ENCODE measurements around the gene UBASH3B. TPM values are rescaled to one million over a fixed set of nuclear protein-coding genes. Genes with fewer than 3 reads are reported as not detected.

UBASH3B gene
- total RNA-seq, 1 donor from 2014 or later, result 8.5 TPM

DNA sequence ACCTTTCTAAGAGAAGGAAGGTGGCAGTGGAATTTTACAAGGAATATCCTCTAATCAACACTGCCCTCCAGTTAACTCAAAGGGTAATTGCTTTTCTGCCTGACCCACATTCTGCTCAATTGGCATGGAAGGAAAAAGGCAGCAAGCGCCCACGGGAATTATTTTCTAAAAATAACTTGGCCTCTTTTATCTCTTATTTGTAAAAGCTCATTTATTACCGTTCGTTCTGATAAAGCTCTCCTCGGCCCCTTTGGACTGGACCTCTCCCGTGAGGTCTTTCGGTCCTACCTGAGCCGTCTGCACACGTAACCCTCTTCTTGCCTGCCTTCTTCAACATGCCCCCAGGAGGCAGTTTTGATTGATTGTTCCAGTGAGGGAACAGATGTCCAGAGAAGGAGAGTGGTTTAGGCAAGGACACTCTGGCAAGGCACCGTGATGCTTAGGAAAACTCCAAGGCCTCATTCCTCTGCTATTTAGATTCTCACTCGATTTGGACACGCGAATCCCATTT lies 129.6 kb downstream of the UBASH3B start:
- no peaks in the 10 kb centered on the region for H3K9me3 ChIP-seq
- H3K4me1 ChIP-seq, result peaks cover 0 to 18% of the 10 kb centered on the region in 2 donors
- H3K4me3 ChIP-seq, result peak overlapping the region; percentile 7 to 10
- H3K27me3 ChIP-seq, result no peaks in the 10 kb centered on the region
- no peak for TF ChIP-seq CTCF (IDR thresholded peaks at IDR 0.05)
- intact Hi-C loops (cut with DNase I), result no loop called here
- DNase-seq (ENCODE audit: low spot score in 2 of 2), result no peak
- H3K36me3 ChIP-seq, result no peaks in the 10 kb centered on the region
- peak overlapping the region; percentile 32 to 58 for H3K27ac ChIP-seq

DNA sequence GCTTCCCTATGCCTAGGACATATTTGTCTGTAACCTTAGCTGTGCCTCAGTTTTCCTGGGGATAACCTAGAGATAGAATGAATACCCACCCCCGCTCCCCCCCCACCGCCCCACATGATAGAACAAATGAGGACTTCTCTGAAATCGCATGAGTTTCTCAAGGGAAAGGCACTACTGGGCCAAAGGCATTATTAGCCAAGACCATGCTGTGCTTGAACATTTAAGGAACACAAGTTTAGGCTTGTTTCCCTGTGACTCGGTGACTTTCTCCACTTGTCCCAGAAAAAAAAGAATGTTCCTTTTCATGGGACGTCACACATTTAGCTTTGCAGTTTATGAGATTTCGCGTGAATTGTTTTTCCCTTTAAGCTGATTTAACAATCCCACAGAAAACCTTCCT lies 131.4 kb downstream of the UBASH3B start:
- no peaks in the 10 kb centered on the region for H3K9me3 ChIP-seq
- no peaks in the 10 kb centered on the region for H3K27me3 ChIP-seq
- TF ChIP-seq CTCF (IDR thresholded peaks at IDR 0.05), result no peak
- peaks cover 0 to 14% of the 10 kb centered on the region in 2 donors for H3K4me1 ChIP-seq
- H3K27ac ChIP-seq, result no peak overlapping the region
- intact Hi-C loops (cut with DNase I), result no loop called here
- no peak for DNase-seq (ENCODE audit: low spot score in 2 of 2)
- H3K4me3 ChIP-seq, result no peak overlapping the region
- H3K36me3 ChIP-seq, result no peaks in the 10 kb centered on the region

- Histone ChIP-seq H3K36me3 (no peaks in the 10 kb centered on the region), H3K4me3 (no peak overlapping the region), H3K4me1 (peaks cover 0 to 12% of the 10 kb centered on the region in 2 donors), H3K9me3 (no peaks in the 10 kb centered on the region), H3K27me3 (no peaks in the 10 kb centered on the region), H3K27ac (no peak overlapping the region)
- DNase-seq (ENCODE audit: low spot score in 2 of 2), result no peak
- no peak for TF ChIP-seq CTCF (IDR thresholded peaks at IDR 0.05)
- intact Hi-C loops (cut with DNase I), result no loop called here
These were observed 133.4 kb downstream of the UBASH3B start for GRCh38 chr11:122788781-122789535.

DNA sequence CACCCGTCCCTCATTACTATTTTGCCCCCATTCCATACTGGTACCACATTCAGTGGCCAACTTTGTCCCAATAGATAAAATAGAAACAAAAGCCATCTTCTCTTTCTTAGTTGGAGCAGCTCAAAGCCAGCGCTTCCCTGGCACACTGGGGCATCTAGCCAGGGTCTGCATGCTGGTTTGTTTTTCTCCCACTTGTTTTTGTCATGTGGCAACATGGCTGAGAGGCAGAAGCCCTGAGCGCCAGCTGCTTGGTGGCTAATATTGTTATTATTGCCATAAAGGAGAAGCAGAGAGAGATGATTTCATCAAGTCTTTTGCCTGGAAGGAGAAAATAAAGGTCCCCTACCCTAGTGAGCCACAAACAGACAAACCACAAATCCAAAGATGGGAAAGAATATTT lies 134.4 kb downstream of the UBASH3B start:
- Histone ChIP-seq H3K4me3 (no peak overlapping the region), H3K36me3 (no peaks in the 10 kb centered on the region), H3K27me3 (no peaks in the 10 kb centered on the region), H3K9me3 (no peaks in the 10 kb centered on the region), H3K27ac (no peak overlapping the region), H3K4me1 (peaks cover 0 to 4% of the 10 kb centered on the region in 2 donors)
- TF ChIP-seq CTCF (IDR thresholded peaks at IDR 0.05), result no peak
- no peak for DNase-seq (ENCODE audit: low spot score in 2 of 2)
- intact Hi-C loops (cut with DNase I), result no loop called here

DNA sequence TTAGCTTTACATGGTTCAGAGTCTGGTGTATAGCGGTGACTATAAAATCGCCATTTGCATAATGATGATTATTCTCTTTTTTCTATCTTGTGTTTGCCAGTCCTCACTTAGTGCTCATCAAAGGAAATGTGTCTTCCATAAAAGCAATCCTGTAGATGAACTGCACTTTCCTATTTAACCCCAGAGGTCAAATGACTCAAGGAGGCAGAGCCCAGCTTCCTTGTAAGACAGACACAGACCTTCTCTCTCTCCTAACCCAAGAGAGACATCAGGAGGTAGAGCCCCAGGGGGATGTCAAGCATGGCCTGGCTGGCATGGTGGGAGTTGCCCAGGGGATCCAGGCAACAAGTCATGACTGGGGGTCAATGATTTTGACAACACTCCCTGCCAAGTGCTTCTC lies 135.9 kb downstream of the UBASH3B start:
- Histone ChIP-seq H3K36me3 (no peaks in the 10 kb centered on the region), H3K27ac (no peak overlapping the region), H3K27me3 (no peaks in the 10 kb centered on the region), H3K9me3 (no peaks in the 10 kb centered on the region), H3K4me3 (no peak overlapping the region), H3K4me1 (no peaks in the 10 kb centered on the region)
- DNase-seq (ENCODE audit: low spot score in 2 of 2), result no peak
- intact Hi-C loops (cut with DNase I), result no loop called here
- no peak for TF ChIP-seq CTCF (IDR thresholded peaks at IDR 0.05)
